GM23338 (cell line): ENCODE results near the gene SLC16A5. TPM values are rescaled to one million over a fixed set of nuclear protein-coding genes. Genes with fewer than 3 reads are reported as not detected.

Source experiments
- ATAC-seq: fragments of 200-7000 bp; cut with Tn5 transposase; 3 replicates; pipeline ENCODE4 v1.9.1; 2020
- DNase-seq: peaks from one replicate; pipeline ENCODE4 v3.0.0-alpha.2; 2015; ENCODE audit warnings: low spot score
- H2AFZ ChIP-seq: fragments of 200-600 bp; sonication (generic); 2 replicates; pipeline ENCODE4 v1.8.0; 2016; ENCODE audit warnings: antibody characterized with exemption, mild to moderate bottlenecking, moderate library complexity
- H3F3A ChIP-seq: fragments of 200-600 bp; sonication (generic); replicated peaks from 2 replicates; pipeline ENCODE4 v1.8.0; 2017; ENCODE audit warnings: antibody characterized with exemption, mixed run types, low read depth
- H3K27ac ChIP-seq: fragments of 200-600 bp; sonication (generic); 2 replicates; pipeline ENCODE4 v1.6.1; 2016; ENCODE audit warnings: low read depth
- H3K27me3 ChIP-seq: fragments of 200-600 bp; sonication (generic); 2 replicates; pipeline ENCODE4 v1.8.0; 2016; ENCODE audit warnings: mild to moderate bottlenecking, mixed run types, moderate library complexity; ENCODE audit not compliant: insufficient read depth
- H3K36me3 ChIP-seq: fragments of 200-600 bp; sonication (generic); 2 replicates; pipeline ENCODE4 v1.8.0; 2016; ENCODE audit warnings: mild to moderate bottlenecking; ENCODE audit not compliant: insufficient read depth
- H3K4me1 ChIP-seq: fragments of 200-600 bp; sonication (generic); 2 replicates; pipeline ENCODE4 v1.8.0; 2016; ENCODE audit warnings: mild to moderate bottlenecking, moderate library complexity; ENCODE audit not compliant: insufficient read depth
- H3K4me2 ChIP-seq: fragments of 200-600 bp; sonication (generic); 2 replicates; pipeline ENCODE4 v1.7.1; 2017; ENCODE audit warnings: mixed run types
- H3K4me3 ChIP-seq: fragments of 200-600 bp; sonication (generic); 2 replicates; pipeline ENCODE4 v1.6.1; 2016; ENCODE audit warnings: mixed run types
- H3K79me2 ChIP-seq: fragments of 200-600 bp; sonication (generic); replicated peaks from 2 replicates; pipeline ENCODE4 v1.8.0; 2017; ENCODE audit warnings: mild to moderate bottlenecking; ENCODE audit not compliant: insufficient read depth
- H3K9me2 ChIP-seq: fragments of 200-600 bp; sonication (generic); 2 replicates; pipeline ENCODE4 v1.8.0; 2017; ENCODE audit not compliant: insufficient read depth
- H4K20me1 ChIP-seq: fragments of 200-600 bp; sonication (generic); replicated peaks from 2 replicates; pipeline ENCODE4 v1.8.0; 2017; ENCODE audit warnings: mild to moderate bottlenecking; ENCODE audit not compliant: insufficient read depth
- H3K27ac Mint-ChIP-seq: 2 replicates; pipeline ENCODE4 v1.8.0; 2020; ENCODE audit warnings: inconsistent platforms, mild to moderate bottlenecking, moderate library complexity, mixed read lengths
- H3K27me3 Mint-ChIP-seq: 3 replicates; pipeline ENCODE4 v1.8.0; 2022; ENCODE audit warnings: low read depth, mild to moderate bottlenecking, moderate library complexity, mixed read lengths, inconsistent platforms; ENCODE audit not compliant: insufficient read depth, poor library complexity
- H3K36me3 Mint-ChIP-seq: 3 replicates; pipeline ENCODE4 v1.8.0; 2021; ENCODE audit warnings: low read depth, mild to moderate bottlenecking, inconsistent platforms, moderate library complexity, mixed read lengths
- H3K4me1 Mint-ChIP-seq: 3 replicates; pipeline ENCODE4 v1.8.0; 2020; ENCODE audit warnings: mild to moderate bottlenecking, inconsistent platforms, mixed read lengths
- H3K4me3 Mint-ChIP-seq: 3 replicates; pipeline ENCODE4 v1.8.0; 2021; ENCODE audit warnings: moderate library complexity, mild to moderate bottlenecking, inconsistent platforms, mixed read lengths
- H3K9me3 Mint-ChIP-seq: 3 replicates; pipeline ENCODE4 v1.8.0; 2020; ENCODE audit warnings: moderate library complexity, mild to moderate bottlenecking, inconsistent platforms, mixed read lengths
- CREB1 ChIP-seq: fragments of 250-450 bp; sonication (Bioruptor Pico); IDR thresholded peaks from 2 replicates; pipeline ENCODE4 v1.5.0; 2020; ENCODE audit warnings: low read depth, mild to moderate bottlenecking, moderate library complexity
- CTCF ChIP-seq, 2 experiments: fragments of 200-600 bp in 1 of 2; sonication (generic) in 1 of 2; conservative IDR thresholded peaks; 2 replicates each; pipeline versions ENCODE4 v1.5.1 to v1.6.1; 2016 to 2017; ENCODE audit warnings: antibody characterized with exemption in 2 of 2, low read depth in 2 of 2, mild to moderate bottlenecking in 2 of 2, moderate library complexity in 1 of 2
- ETS1 ChIP-seq: IDR thresholded peaks from 2 replicates; pipeline ENCODE4 v1.6.1; 2016; ENCODE audit warnings: antibody characterized with exemption
- EZH2 ChIP-seq: fragments of 200-600 bp; sonication (generic); IDR thresholded peaks from one replicate; pipeline ENCODE4 v1.8.0; 2017; ENCODE audit warnings: antibody characterized with exemption, mild to moderate bottlenecking, low read depth; ENCODE audit not compliant: unreplicated experiment
- EZH2phosphoT487 ChIP-seq: fragments of 200-600 bp; sonication (generic); IDR thresholded peaks from one replicate; pipeline ENCODE4 v1.8.1; 2018; ENCODE audit warnings: antibody characterized with exemption; ENCODE audit not compliant: unreplicated experiment
- JUNB ChIP-seq: IDR thresholded peaks from one replicate; pipeline ENCODE4 v1.6.1; 2016; ENCODE audit warnings: antibody characterized with exemption; ENCODE audit not compliant: unreplicated experiment
- NANOG ChIP-seq: IDR thresholded peaks from 2 replicates; pipeline ENCODE4 v1.6.1; 2016; ENCODE audit warnings: antibody characterized with exemption, borderline replicate concordance
- POLR2AphosphoS5 ChIP-seq: IDR thresholded peaks from 2 replicates; pipeline ENCODE4 v1.6.1; 2016; ENCODE audit warnings: antibody characterized with exemption, low read depth
- REST ChIP-seq: IDR thresholded peaks from one replicate; pipeline ENCODE4 v1.6.1; 2018; ENCODE audit warnings: antibody characterized with exemption; ENCODE audit not compliant: unreplicated experiment
- STAT1 ChIP-seq: IDR thresholded peaks from one replicate; pipeline ENCODE4 v1.6.1; 2016; ENCODE audit warnings: antibody characterized with exemption; ENCODE audit not compliant: unreplicated experiment
- ZNF114 ChIP-seq: fragments of 250-450 bp; sonication (Bioruptor Pico); IDR thresholded peaks from 2 replicates; pipeline ENCODE4 v1.5.0; 2020; ENCODE audit warnings: mild to moderate bottlenecking, moderate library complexity
- ZNF331 ChIP-seq: fragments of 250-450 bp; sonication (Bioruptor Pico); IDR thresholded peaks from 2 replicates; pipeline ENCODE4 v1.5.0; 2020; ENCODE audit warnings: low read depth, mild to moderate bottlenecking, moderate library complexity
- ZNF462 ChIP-seq: fragments of 250-450 bp; sonication (Bioruptor Pico); IDR thresholded peaks from 2 replicates; pipeline ENCODE4 v1.5.0; 2020; ENCODE audit warnings: mild to moderate bottlenecking, moderate library complexity
- polyA plus RNA-seq: library from polyadenylated mRNA; unstranded; fragments of >200 nt; fragmentation: Nextera tagmentation; extraction: Ambion mirVana; gene quantifications from 2 replicates; pipeline ENCODE4 v1.2.1, GENCODE V29; 2016
- total RNA-seq: library from RNA; depleted of rRNA; stranded (reverse); fragments of >200 nt; shearing (Covaris generic); gene quantifications from 2 replicates; pipeline ENCODE4 v1.2.3, GENCODE V29; 2014

Gene SLC16A5
- total and polyA plus RNA-seq, 2 experiments from 2014 or later = 7.3 to 40.0 TPM

- DNase-seq = no peak
- Histone ChIP-seq H3K9me2 (no peaks in the 10 kb centered on the region), H3K79me2 (no peaks in the 10 kb centered on the region), H3K4me3 (no peak overlapping the region), H3K27me3 (no peaks in the 10 kb centered on the region), H3K27ac (no peak overlapping the region), H2AFZ (no peak overlapping the region), H3K36me3 (no peaks in the 10 kb centered on the region), H3K4me1 (peaks cover 20% of the 10 kb centered on the region; the same call in 1 of the 2 replicates), H3K4me2 (no peak overlapping the region), H3F3A (peaks cover 14% of the 10 kb centered on the region; the same call in 1 of the 2 replicates), H4K20me1 (no peaks in the 10 kb centered on the region)
- no peak for TF ChIP-seq ZNF462 (CRISPR knock-in tag)
- no peak for TF ChIP-seq JUNB
- no peak for TF ChIP-seq REST
- no peak for TF ChIP-seq EZH2phosphoT487
- no peak for TF ChIP-seq STAT1
- no peak for TF ChIP-seq POLR2AphosphoS5
- no peak for TF ChIP-seq ETS1
- TF ChIP-seq ZNF114 (CRISPR knock-in tag) = no peak
- TF ChIP-seq NANOG = no peak
- TF ChIP-seq CREB1 (CRISPR knock-in tag) = no peak
- TF ChIP-seq EZH2 = no peak
- TF ChIP-seq ZNF331 (CRISPR knock-in tag) = no peak
- TF ChIP-seq CTCF (conservative IDR thresholded peaks at IDR 0.05; ENCODE audit: low read depth in 2 of 2) = no peak
- H3K27ac Mint-ChIP-seq = no peak overlapping the region
- H3K4me3 Mint-ChIP-seq = no peak overlapping the region
- H3K4me1 Mint-ChIP-seq = peaks cover 16% of the 10 kb centered on the region
- no peaks in the 10 kb centered on the region for H3K9me3 Mint-ChIP-seq
- peaks cover 15% of the 10 kb centered on the region for H3K27me3 Mint-ChIP-seq
- no peaks in the 10 kb centered on the region for H3K36me3 Mint-ChIP-seq
- ATAC-seq = no peak
These were observed 12.0 kb upstream of the SLC16A5 start for GRCh38 chr17:75075597-75076336.
